Neural cell (in vitro differentiated cells): ENCODE measurements around the gene ASH1L. TPM values are rescaled to one million over a fixed set of nuclear protein-coding genes. Genes with fewer than 3 reads are reported as not detected.

ENCODE experiments used
- H2AFZ ChIP-seq: fragments of 200-600, 300-800 bp; sonication (generic), shearing (Covaris generic); 2 replicates; pipeline ENCODE4 v1.6.0; 2014; ENCODE audit warnings: low read depth, mild to moderate bottlenecking, antibody characterized with exemption, low read length, moderate library complexity
- H3F3A ChIP-seq: fragments of 200-600 bp; shearing (Covaris generic); 2 replicates; pipeline ENCODE4 v1.6.1; 2016; ENCODE audit warnings: mild to moderate bottlenecking, moderate library complexity, mixed read lengths, antibody characterized with exemption, low read length; ENCODE audit not compliant: insufficient read depth, poor library complexity, severe bottlenecking
- H3K27ac ChIP-seq: fragments of 200-600, 300-800 bp; sonication (generic), shearing (Covaris generic); 2 replicates; pipeline ENCODE4 v1.5.1; 2014; ENCODE audit warnings: mild to moderate bottlenecking, low read length, moderate library complexity
- H3K27me3 ChIP-seq: fragments of 300-800, 200-600 bp; sonication (generic), shearing (Covaris generic); 2 replicates; pipeline ENCODE4 v1.6.0; 2014; ENCODE audit warnings: mild to moderate bottlenecking, low read depth, low read length, moderate library complexity; ENCODE audit not compliant: insufficient read depth
- H3K36me3 ChIP-seq: fragments of 300-800, 200-600 bp; sonication (generic), shearing (Covaris generic); 2 replicates; pipeline ENCODE4 v1.5.1; 2014; ENCODE audit warnings: mild to moderate bottlenecking, antibody characterized with exemption, low read length, moderate library complexity; ENCODE audit not compliant: insufficient read depth
- H3K4me2 ChIP-seq: fragments of 300-800, 200-600 bp; sonication (generic), shearing (Covaris generic); 2 replicates; pipeline ENCODE4 v1.6.0; 2014; ENCODE audit warnings: mild to moderate bottlenecking, low read length
- H3K4me3 ChIP-seq: fragments of 300-800, 200-600 bp; sonication (generic), shearing (Covaris generic); 2 replicates; pipeline ENCODE4 v1.5.1; 2014; ENCODE audit warnings: mild to moderate bottlenecking, low read length, moderate library complexity
- H3K79me2 ChIP-seq: fragments of 200-600 bp; shearing (Covaris generic); replicated peaks from 2 replicates; pipeline ENCODE4 v1.6.0; 2014; ENCODE audit warnings: mild to moderate bottlenecking, low read length, moderate library complexity; ENCODE audit not compliant: insufficient read depth
- H3K9ac ChIP-seq: fragments of 300-800, 200-600 bp; sonication (generic), shearing (Covaris generic); 2 replicates; pipeline ENCODE4 v1.6.1; 2016; ENCODE audit warnings: mild to moderate bottlenecking, low read length, mixed read lengths
- H3K9me2 ChIP-seq: fragments of 200-600 bp; shearing (Covaris generic); 2 replicates; pipeline ENCODE4 v1.6.1; 2016; ENCODE audit warnings: mild to moderate bottlenecking, low read length, mixed read lengths; ENCODE audit not compliant: insufficient read depth
- H3K9me3 ChIP-seq: fragments of 200-600, 300-800 bp; sonication (generic), shearing (Covaris generic); 2 replicates; pipeline ENCODE4 v1.6.1; 2016; ENCODE audit warnings: mild to moderate bottlenecking, mixed run types, low read length, moderate library complexity, mixed read lengths
- H4K20me1 ChIP-seq: fragments of 200-600 bp; shearing (Covaris generic); 2 replicates; pipeline ENCODE4 v1.6.1; 2016; ENCODE audit warnings: mild to moderate bottlenecking, mixed run types; ENCODE audit not compliant: insufficient read depth
- EP300 ChIP-seq: fragments of 450-650 bp; conservative IDR thresholded peaks from 2 replicates; pipeline ENCODE4 v1.6.1; 2014; ENCODE audit warnings: antibody characterized with exemption, mild to moderate bottlenecking, moderate library complexity; ENCODE audit not compliant: poor library complexity, severe bottlenecking
- EZH2 ChIP-seq: fragments of 200-600, 300-800 bp; shearing (Covaris generic), sonication (generic); IDR thresholded peaks from 2 replicates; pipeline ENCODE4 v1.6.1; 2014; ENCODE audit warnings: antibody characterized with exemption, low read length, borderline replicate concordance, mild to moderate bottlenecking; ENCODE audit not compliant: insufficient read depth, poor library complexity, severe bottlenecking
- MXI1 ChIP-seq: fragments of 450-650 bp; conservative IDR thresholded peaks from 2 replicates; pipeline ENCODE4 v1.6.1; 2014; ENCODE audit warnings: antibody characterized with exemption, mild to moderate bottlenecking; ENCODE audit not compliant: poor library complexity, severe bottlenecking
- POLR2AphosphoS5 ChIP-seq: IDR thresholded peaks from 2 replicates; pipeline ENCODE4 v1.6.1; 2012
- RAD21 ChIP-seq: fragments of 450-650 bp; conservative IDR thresholded peaks from 2 replicates; pipeline ENCODE4 v1.6.1; 2014; ENCODE audit warnings: antibody characterized with exemption, mild to moderate bottlenecking, moderate library complexity
- SMC3 ChIP-seq: fragments of 450-650 bp; conservative IDR thresholded peaks from 2 replicates; pipeline ENCODE4 v1.6.1; 2014; ENCODE audit warnings: antibody characterized with exemption, mild to moderate bottlenecking, moderate library complexity; ENCODE audit not compliant: poor library complexity
- TAF1 ChIP-seq: IDR thresholded peaks from 2 replicates; pipeline ENCODE4 v1.6.1; 2012; ENCODE audit warnings: low read depth
- polyA plus RNA-seq: library from polyadenylated mRNA; depleted of rRNA; stranded (reverse); fragments of >200 nt; gene quantifications from 2 replicates; pipeline ENCODE4 v1.2.3, GENCODE V29; 2014
- TF ChIP-seq, protein P1 (sequence below): IDR thresholded peaks from 2 replicates; pipeline ENCODE4 v1.6.1; 2012; ENCODE audit warnings: borderline replicate concordance
- TF ChIP-seq, protein P2 (sequence below): fragments of 450-650 bp; IDR thresholded peaks from 2 replicates; pipeline ENCODE4 v1.5.1; 2014; ENCODE audit warnings: antibody characterized with exemption, mild to moderate bottlenecking, moderate library complexity; ENCODE audit not compliant: poor library complexity, severe bottlenecking

ASH1L gene
- polyA plus RNA-seq, 1 donor from 2014 or later, result 16.2 TPM

DNA sequence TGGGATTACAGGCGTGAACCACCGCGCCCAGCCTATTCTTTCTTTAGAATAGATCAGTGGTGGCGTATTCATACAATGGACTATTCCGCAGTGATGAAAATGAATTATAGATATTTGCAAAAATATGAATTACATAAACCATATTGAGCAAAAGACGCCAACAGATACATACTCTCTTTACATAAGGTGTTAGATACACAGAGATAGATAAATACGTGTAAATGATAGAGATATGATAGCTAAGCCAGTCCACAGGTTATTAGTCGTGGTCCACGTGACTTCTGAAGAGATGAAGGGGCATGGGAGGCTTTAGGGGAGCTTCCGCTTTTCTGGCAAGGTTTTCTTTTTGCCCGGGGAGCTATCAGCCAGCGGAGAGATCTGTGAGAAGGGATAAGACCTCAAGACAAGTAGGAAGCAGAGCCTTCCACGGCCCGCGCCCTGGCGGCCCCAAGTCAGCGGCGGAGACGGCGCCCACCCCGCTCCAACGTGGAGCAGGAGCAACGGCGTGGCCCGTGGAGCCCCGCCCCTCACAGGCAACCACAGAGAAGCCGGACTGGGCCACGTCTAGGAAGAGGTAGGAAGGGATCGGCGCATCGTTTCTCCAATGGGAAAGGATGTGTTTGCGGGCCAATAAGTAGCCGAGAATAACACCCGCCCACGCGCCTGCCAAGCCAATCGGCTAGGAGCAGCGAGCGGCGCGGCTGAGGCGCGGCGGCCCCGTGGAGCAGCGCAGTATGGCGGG is 47.1 kb upstream of the ASH1L start, which contains the start of gene MSTO1:
Gene MSTO1 (plus strand): TSS at position 704 of the 742 bp plus-strand sequence. CDS start 31 bp downstream, at position 735.
- H2AFZ ChIP-seq, result peak within 1 kb of the TSS; percentile 40
- no peaks in the 10 kb centered on the region for H3K9me3 ChIP-seq
- peak within 1 kb of the TSS; percentile 69 for H3K4me3 ChIP-seq
- H3F3A ChIP-seq, result no peaks in the 10 kb centered on the region
- H3K36me3 ChIP-seq, result no peaks in the 10 kb centered on the region
- peak; percentile 49 for TF ChIP-seq RAD21
- TF ChIP-seq MXI1, result peak; percentile 97
- TF ChIP-seq POLR2AphosphoS5, result peak; percentile 59
- TF ChIP-seq, protein P1, sequence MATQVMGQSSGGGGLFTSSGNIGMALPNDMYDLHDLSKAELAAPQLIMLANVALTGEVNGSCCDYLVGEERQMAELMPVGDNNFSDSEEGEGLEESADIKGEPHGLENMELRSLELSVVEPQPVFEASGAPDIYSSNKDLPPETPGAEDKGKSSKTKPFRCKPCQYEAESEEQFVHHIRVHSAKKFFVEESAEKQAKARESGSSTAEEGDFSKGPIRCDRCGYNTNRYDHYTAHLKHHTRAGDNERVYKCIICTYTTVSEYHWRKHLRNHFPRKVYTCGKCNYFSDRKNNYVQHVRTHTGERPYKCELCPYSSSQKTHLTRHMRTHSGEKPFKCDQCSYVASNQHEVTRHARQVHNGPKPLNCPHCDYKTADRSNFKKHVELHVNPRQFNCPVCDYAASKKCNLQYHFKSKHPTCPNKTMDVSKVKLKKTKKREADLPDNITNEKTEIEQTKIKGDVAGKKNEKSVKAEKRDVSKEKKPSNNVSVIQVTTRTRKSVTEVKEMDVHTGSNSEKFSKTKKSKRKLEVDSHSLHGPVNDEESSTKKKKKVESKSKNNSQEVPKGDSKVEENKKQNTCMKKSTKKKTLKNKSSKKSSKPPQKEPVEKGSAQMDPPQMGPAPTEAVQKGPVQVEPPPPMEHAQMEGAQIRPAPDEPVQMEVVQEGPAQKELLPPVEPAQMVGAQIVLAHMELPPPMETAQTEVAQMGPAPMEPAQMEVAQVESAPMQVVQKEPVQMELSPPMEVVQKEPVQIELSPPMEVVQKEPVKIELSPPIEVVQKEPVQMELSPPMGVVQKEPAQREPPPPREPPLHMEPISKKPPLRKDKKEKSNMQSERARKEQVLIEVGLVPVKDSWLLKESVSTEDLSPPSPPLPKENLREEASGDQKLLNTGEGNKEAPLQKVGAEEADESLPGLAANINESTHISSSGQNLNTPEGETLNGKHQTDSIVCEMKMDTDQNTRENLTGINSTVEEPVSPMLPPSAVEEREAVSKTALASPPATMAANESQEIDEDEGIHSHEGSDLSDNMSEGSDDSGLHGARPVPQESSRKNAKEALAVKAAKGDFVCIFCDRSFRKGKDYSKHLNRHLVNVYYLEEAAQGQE, result no peak
- TF ChIP-seq EZH2, result no peak
- TF ChIP-seq, protein P2, sequence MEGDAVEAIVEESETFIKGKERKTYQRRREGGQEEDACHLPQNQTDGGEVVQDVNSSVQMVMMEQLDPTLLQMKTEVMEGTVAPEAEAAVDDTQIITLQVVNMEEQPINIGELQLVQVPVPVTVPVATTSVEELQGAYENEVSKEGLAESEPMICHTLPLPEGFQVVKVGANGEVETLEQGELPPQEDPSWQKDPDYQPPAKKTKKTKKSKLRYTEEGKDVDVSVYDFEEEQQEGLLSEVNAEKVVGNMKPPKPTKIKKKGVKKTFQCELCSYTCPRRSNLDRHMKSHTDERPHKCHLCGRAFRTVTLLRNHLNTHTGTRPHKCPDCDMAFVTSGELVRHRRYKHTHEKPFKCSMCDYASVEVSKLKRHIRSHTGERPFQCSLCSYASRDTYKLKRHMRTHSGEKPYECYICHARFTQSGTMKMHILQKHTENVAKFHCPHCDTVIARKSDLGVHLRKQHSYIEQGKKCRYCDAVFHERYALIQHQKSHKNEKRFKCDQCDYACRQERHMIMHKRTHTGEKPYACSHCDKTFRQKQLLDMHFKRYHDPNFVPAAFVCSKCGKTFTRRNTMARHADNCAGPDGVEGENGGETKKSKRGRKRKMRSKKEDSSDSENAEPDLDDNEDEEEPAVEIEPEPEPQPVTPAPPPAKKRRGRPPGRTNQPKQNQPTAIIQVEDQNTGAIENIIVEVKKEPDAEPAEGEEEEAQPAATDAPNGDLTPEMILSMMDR, result no peak
- no peak for TF ChIP-seq EP300
- no peak for TF ChIP-seq TAF1
- peak; percentile 23 for TF ChIP-seq SMC3
- H3K27ac ChIP-seq, result peak within 1 kb of the TSS; percentile 70
- peak within 1 kb of the TSS; percentile 65 for H3K9ac ChIP-seq
- H3K79me2 ChIP-seq, result no peaks in the 10 kb centered on the region
- H4K20me1 ChIP-seq, result no peaks in the 10 kb centered on the region
- peak within 1 kb of the TSS; percentile 62 for H3K4me2 ChIP-seq
- no peaks in the 10 kb centered on the region for H3K9me2 ChIP-seq
- H3K27me3 ChIP-seq, result no peaks in the 10 kb centered on the region

DNA sequence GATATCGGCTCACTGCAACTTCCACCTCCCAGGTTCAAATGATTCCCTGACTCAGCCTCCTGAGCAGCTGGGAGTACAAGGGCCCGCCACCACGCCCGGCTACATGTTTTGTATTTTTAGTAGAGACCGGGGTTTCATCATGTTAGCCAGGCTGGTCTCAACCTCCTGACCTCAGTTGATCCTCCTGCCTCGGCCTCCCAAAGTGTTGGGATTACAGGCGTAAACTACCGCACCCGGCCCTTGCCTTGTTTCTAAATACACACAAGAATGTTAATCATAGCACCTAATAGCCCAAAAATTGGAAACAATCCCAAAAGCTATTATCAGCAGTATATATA is 46.3 kb upstream of the ASH1L start:
- Histone ChIP-seq H3K4me3 (no peak overlapping the region), H2AFZ (no peak overlapping the region), H3K27ac (no peak overlapping the region), H3K36me3 (no peaks in the 10 kb centered on the region), H3K27me3 (no peaks in the 10 kb centered on the region), H3K9me3 (no peaks in the 10 kb centered on the region), H3K4me2 (no peak overlapping the region), H3F3A (no peaks in the 10 kb centered on the region), H3K9me2 (no peaks in the 10 kb centered on the region), H4K20me1 (no peaks in the 10 kb centered on the region), H3K79me2 (no peaks in the 10 kb centered on the region), H3K9ac (no peak overlapping the region)
- TF ChIP-seq SMC3 (no peak), POLR2AphosphoS5 (no peak), EP300 (no peak), MXI1 (no peak), EZH2 (no peak), RAD21 (no peak), TAF1 (no peak)
- TF ChIP-seq, protein P2, result no peak
- TF ChIP-seq, protein P1, result no peak
